ENCODE measurements around the gene PANK1.

Gene PANK1

GRCh38 chr10:89644967-89645741 lies at the start of gene PANK1:
TSS of gene PANK1 (minus strand) at chr10:89645242. CDS start at chr10:89644891, 351 bp downstream.
- no peak for DNase-seq

GRCh38 chr10:89693176-89693575 lies 48.1 kb upstream of the PANK1 start:
- no peak for DNase-seq

DNA sequence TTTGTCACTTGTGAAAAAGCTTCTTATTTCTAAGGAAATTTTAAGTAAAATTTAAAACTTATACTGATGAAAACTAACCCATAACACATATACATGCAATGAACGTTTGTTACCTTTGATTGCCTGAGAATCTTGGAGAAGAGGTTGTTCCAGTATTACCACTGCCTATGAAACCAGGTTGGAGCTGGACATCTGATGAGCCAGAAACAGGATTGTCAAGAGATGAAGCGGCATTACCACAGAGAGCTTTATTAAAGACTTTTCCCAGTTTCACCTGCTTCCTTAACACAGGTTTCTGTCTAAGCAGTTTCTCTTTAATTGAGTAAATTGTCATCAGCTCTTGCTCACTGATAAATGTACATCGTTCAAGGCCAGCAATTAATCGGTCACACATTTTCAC lies 47.4 kb upstream of the PANK1 start:
- no peak for DNase-seq

DNA sequence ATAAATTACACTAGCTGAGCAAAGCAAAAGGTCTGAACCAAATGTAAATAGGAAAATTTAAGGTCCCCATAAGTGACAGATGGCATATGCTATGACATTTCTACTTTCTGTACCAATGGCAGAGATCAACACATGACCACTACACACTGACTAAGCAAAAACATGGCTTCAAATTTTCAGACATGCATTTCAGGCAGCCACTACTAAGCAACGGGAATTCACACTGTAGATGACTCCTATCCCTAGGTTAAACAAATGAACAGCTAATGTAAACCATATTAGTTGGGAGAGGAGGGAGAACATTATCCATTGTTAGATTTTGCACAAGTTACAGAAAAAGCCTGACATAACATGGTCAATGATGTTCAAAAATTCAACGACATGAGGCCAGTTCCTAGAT lies 45.0 kb upstream of the PANK1 start:
- DNase-seq: no peak

DNA sequence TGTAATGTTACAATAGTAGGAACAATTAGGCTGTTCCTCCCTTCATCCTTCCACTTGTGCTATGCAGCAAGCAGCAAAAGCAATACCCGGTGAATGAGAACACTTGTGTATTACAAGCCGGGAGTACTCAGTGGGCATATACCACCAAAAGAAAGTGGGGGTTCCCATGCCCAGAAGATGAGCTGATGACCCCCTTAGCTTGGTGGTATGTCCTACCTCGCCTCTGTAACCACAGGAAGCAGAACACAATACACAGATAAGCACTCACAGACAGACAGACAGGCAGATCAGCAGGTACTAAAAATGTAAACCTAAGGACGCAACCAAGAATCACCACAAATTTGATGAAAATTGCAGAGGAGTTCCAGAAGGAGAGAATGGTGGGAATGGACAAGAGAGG lies 40.9 kb upstream of the PANK1 start:
- DNase-seq: no peak

DNA sequence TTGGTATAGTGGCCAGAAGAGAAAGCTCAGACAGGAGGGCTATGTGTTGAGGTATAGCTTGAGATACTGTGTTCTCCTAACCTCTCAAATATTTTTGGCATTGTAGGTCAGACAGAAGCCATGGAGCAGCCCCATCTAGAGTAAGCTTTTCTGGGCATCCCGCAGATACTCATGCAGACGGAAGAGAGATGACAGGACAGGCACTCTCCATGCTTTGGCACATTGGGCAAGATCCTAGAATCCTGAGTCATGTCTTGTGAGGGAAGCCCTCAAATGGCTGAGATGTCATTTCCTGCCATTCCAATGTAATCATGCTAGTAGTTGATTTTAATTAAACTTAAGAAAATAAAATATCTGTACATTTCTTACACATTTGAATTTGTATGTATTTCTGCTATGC lies 39.6 kb upstream of the PANK1 start:
- DNase-seq: no peak

GRCh38 chr10:89683883-89684282 lies 38.8 kb upstream of the PANK1 start:
- DNase-seq: no peak

DNA sequence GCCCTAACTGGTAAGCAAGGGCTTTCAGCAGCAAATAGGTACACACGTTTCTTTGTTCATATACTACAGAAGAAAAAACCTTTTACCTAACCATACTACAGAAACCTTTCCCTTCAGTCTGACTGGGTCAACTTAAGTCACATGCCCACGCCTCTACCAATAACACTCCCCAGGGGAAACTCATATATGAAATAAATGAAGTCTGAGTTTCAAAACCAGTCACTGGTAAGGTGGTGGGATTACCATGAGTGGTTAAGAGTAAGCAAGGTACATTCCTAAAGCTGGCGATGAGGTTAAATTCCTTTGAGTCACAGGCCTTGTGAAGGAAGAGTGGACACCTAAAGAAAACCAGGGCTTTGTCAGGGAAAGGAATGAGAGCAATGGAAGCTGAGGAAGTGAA lies 34.9 kb upstream of the PANK1 start:
- DNase-seq: no peak

DNA sequence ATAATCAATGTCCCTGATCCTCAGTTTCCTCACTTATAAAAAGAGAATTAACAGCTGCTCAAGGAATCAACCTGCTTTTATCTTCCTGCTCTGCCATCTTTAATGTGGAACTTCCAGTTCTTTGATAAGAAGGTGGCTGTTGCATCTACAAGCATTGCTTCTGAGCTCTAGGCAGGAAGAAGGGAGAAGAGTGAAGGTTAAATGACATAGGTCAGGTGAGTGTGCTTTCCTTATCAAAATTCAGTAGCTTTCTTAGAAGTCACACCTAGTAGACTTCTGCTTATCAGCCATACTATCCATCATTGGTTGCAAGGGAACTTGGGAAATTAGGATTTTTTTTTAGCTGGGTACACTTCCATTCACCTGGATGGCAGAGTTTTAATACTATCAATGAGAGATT lies 32.3 kb upstream of the PANK1 start:
- no peak for DNase-seq

- DNase-seq: no peak
Observed at GRCh38 chr10:89670926-89671325, 25.9 kb upstream of the PANK1 start.

GRCh38 chr10:89669985-89670384 lies 24.9 kb upstream of the PANK1 start:
- DNase-seq: no peak

DNA sequence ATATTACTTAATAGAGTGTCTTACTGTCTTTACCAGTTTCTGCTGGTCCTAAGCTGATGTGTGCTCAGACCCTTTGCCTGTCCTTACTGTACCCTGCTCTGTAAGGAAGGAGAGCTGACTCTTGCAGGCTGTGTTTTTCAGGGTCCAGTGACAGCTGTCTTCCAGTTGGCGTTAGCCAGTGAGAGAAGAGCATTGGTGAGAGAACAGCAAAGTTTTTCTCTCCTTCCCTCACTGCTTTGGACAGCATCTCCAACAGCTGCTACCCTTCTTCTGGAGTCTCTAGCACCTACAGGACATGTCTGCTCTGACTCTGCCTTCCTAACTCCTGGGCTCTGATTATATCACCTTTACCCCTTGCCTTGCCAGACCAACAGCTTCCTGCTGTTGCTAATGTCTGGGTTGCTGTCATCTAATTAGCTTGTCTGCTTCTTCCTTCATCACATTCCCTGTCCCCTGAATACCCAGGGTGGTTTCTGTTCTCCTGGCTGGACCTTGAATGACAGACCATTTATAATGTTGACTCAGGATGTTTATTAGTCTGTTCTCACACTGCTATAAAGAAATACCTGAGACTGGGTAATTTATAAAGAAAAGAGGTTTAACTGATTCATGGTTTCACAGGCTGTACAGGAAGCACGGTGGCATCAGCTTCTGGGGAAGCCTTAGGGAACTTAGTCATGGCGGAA lies 23.5 kb upstream of the PANK1 start:
- DNase-seq: no peak

DNA sequence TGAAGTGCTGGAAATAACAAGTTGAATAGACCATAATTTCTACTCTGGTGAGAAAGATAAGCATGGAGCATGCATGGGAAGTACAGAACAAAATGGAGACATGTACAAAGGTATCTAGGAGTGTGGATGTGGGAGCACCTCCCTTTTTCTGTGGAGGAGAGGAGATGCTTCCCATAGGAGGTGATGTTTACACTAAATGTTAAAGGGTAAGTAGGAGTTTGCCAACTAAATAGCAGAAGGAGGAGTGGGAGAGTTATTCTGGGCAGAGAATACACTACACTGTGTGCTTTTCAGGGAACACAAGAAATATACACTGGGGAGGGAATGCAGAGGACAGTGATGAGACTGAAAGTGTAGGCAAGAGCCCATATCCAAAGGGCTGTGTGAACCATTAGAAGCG lies 21.1 kb upstream of the PANK1 start:
- DNase-seq: no peak

DNA sequence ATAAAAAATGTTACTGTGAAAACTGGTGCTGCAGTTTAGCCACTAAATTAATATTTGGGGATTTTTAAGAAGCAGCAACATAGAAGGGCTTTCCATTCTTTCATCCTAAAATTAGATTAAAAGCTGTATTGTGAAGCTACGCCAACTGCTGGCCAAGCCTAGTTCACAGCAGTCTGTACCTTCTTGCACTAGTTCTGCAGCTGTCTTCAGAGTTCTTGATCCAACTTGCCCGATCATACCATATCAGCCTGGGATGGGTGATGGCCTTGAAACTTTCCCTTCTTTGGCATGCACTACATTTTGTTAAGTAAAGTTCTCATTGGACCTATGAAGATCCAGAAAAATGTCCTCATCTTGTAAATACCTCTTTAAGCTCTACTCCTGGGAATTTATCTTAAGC lies 20.3 kb upstream of the PANK1 start:
- DNase-seq: no peak

GRCh38 chr10:89664203-89664602 lies 19.2 kb upstream of the PANK1 start:
- no peak for DNase-seq

DNA sequence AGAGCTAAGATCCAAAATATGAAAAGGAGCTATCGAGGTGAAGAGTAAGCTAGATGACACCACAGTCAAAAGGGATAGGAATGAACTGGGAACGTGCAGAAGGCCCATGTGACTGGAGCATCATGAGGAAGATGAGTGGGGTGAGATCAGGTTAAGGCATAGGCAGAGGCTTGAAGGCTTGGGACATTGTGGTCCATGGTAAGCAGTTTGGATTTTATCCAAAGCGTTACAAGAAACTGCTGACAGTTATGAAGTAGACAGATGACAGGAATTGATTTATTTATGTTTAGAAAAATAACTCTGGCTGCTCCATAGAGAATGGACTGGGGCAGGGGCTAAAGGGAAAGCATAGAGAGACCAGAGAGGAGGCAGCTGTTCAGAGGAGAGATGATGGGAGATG lies 18.1 kb upstream of the PANK1 start:
- DNase-seq: no peak

DNA sequence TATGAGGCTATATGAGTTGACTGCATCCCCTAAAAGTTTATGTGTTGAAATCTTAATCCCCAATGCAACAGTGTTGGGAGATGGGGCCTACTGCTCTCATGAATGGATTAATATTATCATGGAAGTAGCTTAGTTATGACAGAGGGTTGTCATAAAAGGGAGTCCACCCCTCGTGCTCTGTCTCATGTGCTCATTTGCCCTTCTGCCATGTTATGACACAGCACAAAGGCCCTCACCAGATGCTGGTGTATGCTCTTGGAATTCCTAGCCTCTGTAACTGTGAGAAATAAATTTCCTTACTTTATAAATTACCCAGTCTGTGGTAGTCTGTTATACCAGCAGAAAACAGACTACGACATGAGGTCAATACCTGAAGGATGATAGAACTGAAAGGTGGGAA lies 17.6 kb upstream of the PANK1 start:
- no peak for DNase-seq

DNA sequence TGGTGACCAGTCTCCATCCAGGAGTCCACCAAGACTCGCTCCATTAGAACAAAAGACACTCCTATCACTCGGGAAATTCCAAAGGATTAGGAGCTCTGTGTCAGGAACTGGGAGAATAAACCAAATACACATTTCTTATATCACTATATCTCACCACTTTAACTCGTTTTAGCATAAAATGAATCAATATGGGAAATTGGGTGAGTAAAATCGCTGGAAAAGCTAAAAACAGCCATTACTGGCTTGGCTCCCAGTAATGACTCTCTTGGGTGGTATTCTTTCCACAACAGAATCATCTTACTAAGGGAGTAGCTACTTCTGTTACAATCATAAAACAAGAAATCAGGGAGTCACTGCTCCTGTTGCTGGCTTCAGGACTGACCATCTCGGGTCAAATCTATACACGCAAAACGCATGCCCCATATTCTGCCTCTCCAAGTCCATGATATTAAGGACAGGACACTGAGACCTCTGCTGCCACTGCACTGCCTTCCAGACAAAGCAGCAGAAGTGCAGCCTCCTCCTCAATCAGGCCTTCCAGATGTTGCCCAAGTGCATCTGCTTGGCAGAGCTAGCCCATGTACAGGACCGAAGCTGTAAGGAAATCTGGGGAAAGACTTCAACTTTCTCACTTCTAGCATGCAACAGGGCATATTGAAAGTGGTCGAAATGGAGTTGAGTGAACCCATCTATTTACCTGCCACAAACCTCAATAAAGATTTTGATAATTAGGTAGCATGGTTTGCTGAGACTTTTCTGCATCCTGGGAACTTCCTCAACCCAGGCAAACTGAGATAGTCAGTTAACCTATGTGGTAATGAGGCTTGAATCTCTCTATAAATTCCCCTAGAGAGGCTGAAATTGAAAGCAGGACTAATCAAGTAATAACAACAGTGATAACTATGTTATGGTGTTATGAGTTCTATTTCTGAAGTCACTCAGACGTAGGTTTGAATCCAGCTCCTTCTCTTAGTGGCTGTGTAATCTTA lies 14.4 kb upstream of the PANK1 start:
- DNase-seq: no peak

DNA sequence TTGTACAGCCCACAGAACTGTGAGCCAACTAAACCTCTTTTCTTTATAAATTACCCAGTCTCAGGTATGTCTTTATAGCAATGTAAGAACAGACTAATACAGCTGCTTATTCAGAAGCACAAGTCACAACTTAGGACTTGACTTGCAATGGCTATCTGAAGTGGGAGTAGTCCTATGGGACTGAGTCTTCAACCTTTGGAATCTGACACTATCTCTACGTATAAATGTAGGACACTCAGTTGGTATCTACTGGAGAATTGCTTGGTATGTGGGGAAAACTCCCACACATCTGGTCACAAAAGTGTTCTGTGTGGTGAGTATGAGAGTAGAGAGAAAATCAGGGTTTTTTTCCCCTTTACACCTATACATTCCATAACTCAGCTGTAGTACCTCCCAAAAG lies 12.3 kb upstream of the PANK1 start:
- DNase-seq: no peak

GRCh38 chr10:89655722-89656121 lies 10.7 kb upstream of the PANK1 start:
- no peak for DNase-seq

- DNase-seq: no peak
Observed at GRCh38 chr10:89653410-89653869, 8.4 kb upstream of the PANK1 start.

DNA sequence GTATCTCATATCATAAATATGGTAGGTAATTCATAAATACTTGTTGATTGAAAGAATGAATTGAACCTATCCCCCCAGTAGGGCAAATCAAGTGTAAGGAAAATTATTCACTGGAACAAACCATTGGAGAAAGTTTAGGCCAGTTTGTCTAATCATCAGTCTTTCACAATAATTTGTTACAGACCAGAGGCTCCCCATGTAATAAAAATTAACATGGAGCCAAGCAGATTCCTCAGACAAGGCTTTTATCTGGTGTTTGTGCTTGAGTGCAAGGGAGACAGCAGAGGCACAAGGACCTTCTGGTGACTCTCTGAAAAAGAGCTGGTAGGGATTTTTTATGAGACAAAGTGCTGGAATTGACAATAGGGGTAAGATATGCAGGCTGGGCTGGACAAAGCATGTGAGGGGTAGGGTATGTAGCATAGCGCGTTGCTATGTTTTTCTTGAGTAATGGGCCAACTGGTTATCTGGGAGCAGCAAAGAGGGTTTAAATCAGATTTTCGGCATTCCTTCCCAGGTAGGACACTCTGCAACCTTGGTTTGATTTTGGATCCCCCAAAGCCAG lies 7.8 kb upstream of the PANK1 start:
- DNase-seq: no peak

Measured in SIG-M5 (cell line).